Parathyroid adenoma (tissue), 2 donors: Measurements from ENCODE around the gene CFAP53.
"Not testable (repeated sequence)": the region's sequence is repeated elsewhere in the genome, so short reads cannot be mapped to it uniquely, and the experiment has no call there.

Experiments used
- H2AFZ ChIP-seq: fragments of 300-600 bp; sonication (generic); one replicate; pipeline ENCODE4 v1.7.0; 2017; ENCODE audit warnings: antibody characterized with exemption, mild to moderate bottlenecking
- H3K27ac ChIP-seq: fragments of 300-600 bp; sonication (generic); one replicate; pipeline ENCODE4 v1.7.0; 2017
- H3K27me3 ChIP-seq: fragments of 300-600 bp; sonication (generic); one replicate; pipeline ENCODE4 v1.7.0; 2017; ENCODE audit warnings: low read length; ENCODE audit not compliant: control insufficient read depth, insufficient read depth
- H3K36me3 ChIP-seq: fragments of 300-600 bp; sonication (generic); one replicate; pipeline ENCODE4 v1.7.0; 2017; ENCODE audit warnings: low read length; ENCODE audit not compliant: control insufficient read depth, insufficient read depth
- H3K4me1 ChIP-seq: fragments of 300-600 bp; sonication (generic); one replicate; pipeline ENCODE4 v1.7.0; 2017; ENCODE audit warnings: control low read depth
- H3K4me2 ChIP-seq: fragments of 300-600 bp; sonication (generic); one replicate; pipeline ENCODE4 v1.7.0; 2017; ENCODE audit warnings: low read length
- H3K4me3 ChIP-seq: fragments of 300-600 bp; sonication (generic); one replicate; pipeline ENCODE4 v1.7.0; 2017; ENCODE audit warnings: low read depth, low read length
- H3K79me2 ChIP-seq: fragments of 300-600 bp; sonication (generic); one replicate; pipeline ENCODE4 v1.7.0; 2017; ENCODE audit warnings: control low read depth
- H3K9ac ChIP-seq: fragments of 300-600 bp; sonication (generic); one replicate; pipeline ENCODE4 v1.7.0; 2017; ENCODE audit warnings: mild to moderate bottlenecking
- H3K9me3 ChIP-seq: fragments of 300-600 bp; sonication (generic); one replicate; pipeline ENCODE4 v1.7.0; 2017; ENCODE audit warnings: low read length; ENCODE audit not compliant: control insufficient read depth
- CTCF ChIP-seq: fragments of 300-600 bp; sonication (generic); IDR thresholded peaks from one replicate; pipeline ENCODE4 v1.7.0; 2017; ENCODE audit warnings: antibody characterized with exemption, mild to moderate bottlenecking
- donor health status: primary hyperparathyroidism.

The CFAP53 gene

GRCh38 chr18:50250935-50251334 lies 15.4 kb downstream of the CFAP53 start:
- H3K36me3 ChIP-seq: no peaks in the 10 kb centered on the region
- no peak overlapping the region for H3K9ac ChIP-seq
- no peaks in the 10 kb centered on the region for H3K9me3 ChIP-seq
- no peaks in the 10 kb centered on the region for H3K27me3 ChIP-seq
- no peak overlapping the region for H3K4me2 ChIP-seq
- no peak for TF ChIP-seq CTCF
- H2AFZ ChIP-seq: no peak overlapping the region
- H3K4me1 ChIP-seq: peaks cover 2% of the 10 kb centered on the region
- H3K27ac ChIP-seq: no peak overlapping the region
- no peak overlapping the region for H3K4me3 ChIP-seq
- no peaks in the 10 kb centered on the region for H3K79me2 ChIP-seq

GRCh38 chr18:50249576-50249975 lies 16.7 kb downstream of the CFAP53 start:
- no peak for TF ChIP-seq CTCF
- no peak overlapping the region for H3K27ac ChIP-seq
- no peaks in the 10 kb centered on the region for H3K9me3 ChIP-seq
- no peak overlapping the region for H2AFZ ChIP-seq
- H3K36me3 ChIP-seq: no peaks in the 10 kb centered on the region
- no peaks in the 10 kb centered on the region for H3K79me2 ChIP-seq
- no peak overlapping the region for H3K9ac ChIP-seq
- H3K4me1 ChIP-seq: peaks cover 2% of the 10 kb centered on the region
- no peak overlapping the region for H3K4me2 ChIP-seq
- H3K4me3 ChIP-seq: no peak overlapping the region
- H3K27me3 ChIP-seq: no peaks in the 10 kb centered on the region

- no peak overlapping the region for H3K27ac ChIP-seq
Observed at GRCh38 chr18:50247561-50247960, 18.7 kb downstream of the CFAP53 start.

GRCh38 chr18:50241768-50242167 lies 24.5 kb downstream of the CFAP53 start:
- H2AFZ ChIP-seq, H3K27me3 ChIP-seq, H3K4me3 ChIP-seq, H3K27ac ChIP-seq, H3K36me3 ChIP-seq, H3K4me2 ChIP-seq, H3K9ac ChIP-seq, H3K79me2 ChIP-seq, H3K4me1 ChIP-seq, H3K9me3 ChIP-seq: not testable (repeated sequence)

More at GRCh38 chr18:50247561-50247960, 18.7 kb downstream of the CFAP53 start:
- Histone ChIP-seq H2AFZ (no peak overlapping the region), H3K36me3 (no peaks in the 10 kb centered on the region), H3K4me3 (no peak overlapping the region), H3K9me3 (no peaks in the 10 kb centered on the region), H3K4me2 (no peak overlapping the region), H3K9ac (no peak overlapping the region), H3K27me3 (no peaks in the 10 kb centered on the region), H3K4me1 (peaks cover 2% of the 10 kb centered on the region), H3K79me2 (no peaks in the 10 kb centered on the region)
- no peak for TF ChIP-seq CTCF

GRCh38 chr18:50240080-50240563 lies 26.2 kb downstream of the CFAP53 start:
- Histone ChIP-seq H3K36me3 (no peaks in the 10 kb centered on the region), H3K4me3 (no peak overlapping the region), H2AFZ (no peak overlapping the region), H3K9me3 (no peaks in the 10 kb centered on the region), H3K9ac (no peak overlapping the region), H3K4me2 (no peak overlapping the region), H3K27ac (no peak overlapping the region), H3K4me1 (no peaks in the 10 kb centered on the region), H3K79me2 (no peaks in the 10 kb centered on the region), H3K27me3 (no peaks in the 10 kb centered on the region)
- no peak for TF ChIP-seq CTCF
